NCI-H526 (cell line): ENCODE results near the gene FKBP1B.
A peak's percentile ranks its signal among the peaks of the same experiment; 100 is the strongest.
"Not testable (repeated sequence)": the region's sequence is repeated elsewhere in the genome, so short reads cannot be mapped to it uniquely, and the experiment has no call there.

Experiments
- DNase-seq, 2 experiments: peaks; one replicate each; lab custom pipeline; 2025; lab: John Stamatoyannopoulos, UW

Gene FKBP1B

GRCh38 chr2:24049485-24050021 is at the start of gene FKBP1B:
Gene FKBP1B (plus strand): TSS chr2:24049741. CDS start chr2:24049850, 109 bp downstream.
- peak; percentile 24 to 81 for DNase-seq

DNA sequence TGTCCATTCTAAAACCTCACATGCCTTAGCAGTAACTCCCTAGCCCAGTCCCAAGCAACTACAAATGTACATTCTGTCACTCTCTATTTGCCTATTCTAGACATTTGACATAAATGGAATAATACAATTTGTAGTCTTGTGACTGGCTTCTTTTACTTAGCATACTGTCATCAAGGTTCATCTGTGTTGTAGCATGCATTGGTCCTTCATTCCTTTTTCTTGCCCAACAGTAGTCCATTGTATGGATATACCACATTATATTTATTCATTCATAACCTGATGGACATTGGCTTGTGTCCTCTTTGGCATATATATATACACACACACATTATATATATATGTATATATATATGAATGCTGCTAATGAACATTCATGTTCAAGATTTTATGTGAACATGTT is 41.8 kb upstream of the FKBP1B start:
- no peak for DNase-seq

DNA sequence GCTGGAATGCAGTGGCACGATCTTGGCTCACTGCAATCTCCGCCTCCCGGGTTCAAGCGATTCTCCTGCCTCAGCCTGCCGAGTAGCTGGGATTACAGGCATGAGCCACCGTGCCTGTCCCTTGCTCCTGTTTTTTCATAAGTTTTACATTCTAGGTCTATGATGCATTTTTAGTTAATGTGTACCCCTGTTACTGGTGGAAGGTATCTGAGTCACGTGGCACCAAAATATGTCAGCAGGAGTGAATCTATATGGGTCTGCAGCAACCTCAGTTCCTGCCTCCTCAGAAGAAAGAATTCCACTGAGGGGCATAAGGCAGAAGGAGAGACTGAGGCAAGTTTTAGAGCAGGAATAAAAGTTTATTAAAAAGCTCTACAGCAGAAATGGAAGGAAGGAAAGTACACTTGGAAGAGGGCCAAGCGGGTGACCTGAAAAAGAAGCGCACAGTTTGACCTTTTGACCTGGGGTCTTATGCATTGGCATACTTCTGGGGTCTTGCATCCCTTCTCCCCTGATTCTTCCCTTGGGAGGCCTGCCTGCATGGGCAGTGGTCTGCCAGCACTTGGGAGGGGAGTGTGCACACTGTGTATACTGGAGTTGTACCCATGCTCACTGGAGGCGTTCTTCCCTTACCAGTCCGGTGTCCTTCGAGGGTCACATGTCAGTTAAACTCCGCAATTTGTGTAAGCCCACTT is 40.7 kb upstream of the FKBP1B start:
- no peak for DNase-seq

GRCh38 chr2:24009367-24009679 is 40.2 kb upstream of the FKBP1B start:
- no peak for DNase-seq

GRCh38 chr2:24009680-24010476 is 39.7 kb upstream of the FKBP1B start, which contains the start of gene MFSD2B:
Gene MFSD2B (plus strand): TSS chr2:24010085. CDS start chr2:24010097, 12 bp downstream.
- peak in 1 of 2 experiments; percentile 21 for DNase-seq

DNA sequence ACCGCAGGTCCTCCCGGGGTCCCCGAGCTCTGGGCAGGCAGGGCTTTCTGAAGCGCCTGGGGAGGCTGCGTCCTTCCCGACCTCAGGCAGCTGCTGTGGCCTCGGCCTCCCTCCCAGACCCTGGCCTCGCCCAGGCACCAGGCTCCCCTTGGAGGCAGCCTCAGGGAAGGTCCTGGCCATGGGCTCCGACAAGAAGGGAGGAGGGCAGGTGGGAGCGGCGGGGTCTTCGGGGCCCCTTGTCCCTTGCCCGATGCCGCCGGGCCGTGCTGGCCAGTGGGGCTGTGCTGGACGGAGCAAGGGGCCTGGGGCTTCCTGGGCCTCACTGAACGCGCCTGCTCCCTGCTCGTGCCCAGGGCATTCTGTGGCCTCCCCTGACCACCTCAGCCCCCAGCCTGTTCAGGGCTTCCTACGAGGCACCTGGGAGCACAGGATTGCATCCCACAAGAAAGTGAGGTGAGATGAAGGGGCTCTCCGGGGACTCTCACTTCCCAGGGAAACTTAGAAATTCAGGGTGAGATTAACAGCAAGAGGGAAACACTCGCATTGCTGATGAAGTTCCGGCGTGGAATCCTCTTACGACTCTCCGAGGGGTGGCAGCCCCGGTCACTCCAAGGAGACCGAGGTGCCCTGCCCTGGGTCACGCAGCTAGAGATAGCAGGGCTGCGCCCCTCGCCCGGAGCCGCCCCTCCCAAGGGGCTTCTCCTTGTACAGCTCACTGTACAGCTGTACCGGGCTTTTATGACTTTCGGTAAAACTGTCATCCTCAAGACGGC is 38.9 kb upstream of the FKBP1B start:
- no peak for DNase-seq

DNA sequence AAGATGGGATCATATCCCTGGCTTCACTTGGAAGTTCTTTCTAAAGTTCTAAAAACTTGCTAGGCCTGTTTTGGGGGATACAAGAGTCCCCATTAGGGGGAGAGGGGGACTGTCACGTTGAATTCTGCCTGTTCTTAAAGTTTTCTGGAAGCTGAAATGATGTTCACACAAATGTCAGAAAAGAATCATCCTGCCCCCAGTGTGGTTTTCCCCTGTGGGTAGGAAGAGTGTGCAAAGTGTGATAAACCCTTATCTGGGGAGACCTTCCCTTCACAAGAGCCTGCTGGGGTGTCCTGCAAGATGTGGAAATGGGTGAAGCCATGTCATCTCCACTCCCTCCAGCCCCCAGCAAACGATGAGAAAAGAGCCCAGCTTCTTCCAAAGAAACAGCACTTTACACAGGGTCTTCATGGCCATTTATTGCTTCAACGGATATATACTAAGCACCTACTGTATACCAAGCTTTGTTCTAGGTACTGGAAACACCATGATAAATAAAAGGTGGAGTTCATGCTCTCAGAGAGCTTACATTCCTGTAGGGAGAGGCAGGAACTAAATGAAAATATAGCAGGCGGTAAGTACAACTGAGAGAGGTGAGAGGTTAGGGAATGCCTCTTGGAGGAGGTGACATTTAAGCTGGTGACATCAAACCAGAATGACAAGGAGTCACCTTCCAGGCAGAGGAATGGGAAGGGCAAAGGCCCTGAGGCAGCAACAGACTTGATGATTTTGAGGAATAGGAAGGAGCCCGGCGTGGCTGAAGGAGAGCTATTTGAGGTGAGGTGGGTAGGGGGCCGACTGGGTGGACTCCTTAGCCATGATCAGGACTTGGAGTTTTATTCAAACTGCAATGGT is 38.1 kb upstream of the FKBP1B start:
- no peak for DNase-seq

- DNase-seq = no peak
Observed at GRCh38 chr2:24012521-24013188, 36.9 kb upstream of the FKBP1B start.

GRCh38 chr2:24014902-24015301 is 34.6 kb upstream of the FKBP1B start:
- not testable (repeated sequence) for DNase-seq

DNA sequence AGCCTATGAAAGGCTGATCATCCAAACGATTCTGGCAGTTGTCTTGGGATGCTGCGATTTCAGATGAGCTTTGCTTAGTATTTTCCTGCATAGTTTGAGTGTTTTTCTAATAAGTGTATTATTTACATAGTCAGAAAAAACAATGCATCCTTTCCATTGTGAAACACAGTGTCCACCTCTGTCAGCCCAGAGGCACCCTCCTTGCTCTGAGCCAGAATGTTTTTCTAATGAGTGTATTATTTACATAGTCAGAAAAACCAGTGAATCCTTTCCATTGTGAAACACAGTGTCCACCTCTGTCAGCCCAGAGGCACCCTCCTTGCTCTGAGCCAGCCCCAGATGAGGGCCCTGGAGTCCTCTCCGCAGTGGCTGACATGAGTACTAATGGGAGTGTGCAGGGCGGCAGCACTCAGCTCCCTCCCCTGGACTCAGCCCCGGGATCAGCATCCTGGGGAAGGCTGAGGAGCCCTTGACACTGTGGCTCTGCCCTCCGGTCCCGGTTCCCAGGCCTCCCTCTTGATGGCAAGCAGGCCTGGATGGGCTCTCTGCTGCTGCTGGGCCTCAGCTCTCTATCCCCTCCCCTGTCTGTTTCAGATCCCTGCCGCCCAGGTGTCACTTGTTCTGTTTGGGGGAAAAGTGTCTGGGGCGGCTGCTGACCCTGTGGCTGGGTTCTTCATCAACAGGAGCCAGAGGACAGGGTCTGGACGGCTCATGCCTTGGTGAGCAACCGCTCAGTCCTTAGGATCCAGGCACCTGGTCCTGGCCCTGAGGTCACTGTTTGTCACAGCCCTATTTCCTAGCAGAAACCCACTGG is 33.8 kb upstream of the FKBP1B start:
- DNase-seq = peak in 1 of 2 experiments; percentile 53

DNA sequence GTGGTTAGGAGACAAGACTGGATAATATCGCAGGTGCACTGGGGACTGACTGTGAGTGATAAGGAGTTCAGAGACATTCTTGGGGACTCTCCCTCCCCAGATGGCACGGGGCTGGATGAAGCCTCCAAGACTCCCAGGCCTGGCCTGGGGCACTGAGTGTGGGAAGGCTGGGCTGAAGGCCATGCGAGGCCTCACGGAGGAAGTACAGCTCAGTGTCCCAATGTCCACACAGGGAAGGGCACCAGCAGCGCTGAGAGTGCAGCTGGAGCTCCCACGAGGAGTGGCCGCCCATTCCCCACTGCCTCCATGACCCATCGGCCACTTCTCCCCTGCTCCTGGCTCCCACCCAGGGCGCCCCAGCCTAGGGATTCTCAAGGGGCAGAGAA is 33.2 kb upstream of the FKBP1B start:
- no peak for DNase-seq

GRCh38 chr2:24016853-24017703 is 32.5 kb upstream of the FKBP1B start:
- no peak for DNase-seq

DNA sequence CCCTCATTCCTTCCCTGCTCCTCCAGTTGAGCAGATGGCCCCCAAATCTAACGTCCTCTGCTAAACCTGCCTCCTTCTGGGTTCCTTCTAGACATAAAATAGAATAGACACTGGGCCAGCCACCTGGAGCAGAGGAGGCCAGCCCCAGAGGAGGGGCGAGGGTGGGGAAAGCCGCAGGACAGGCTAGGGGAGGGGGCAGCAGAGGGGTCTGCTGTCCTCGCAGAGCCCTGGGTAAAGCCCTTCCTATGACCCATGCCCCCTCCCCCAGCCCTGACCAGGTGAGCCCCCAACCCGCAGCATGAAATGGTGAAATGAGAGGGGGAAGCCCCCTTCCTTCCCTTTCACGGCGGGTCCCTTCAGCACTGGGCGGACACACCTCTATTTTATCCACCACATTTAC is 31.8 kb upstream of the FKBP1B start:
- no peak for DNase-seq

DNA sequence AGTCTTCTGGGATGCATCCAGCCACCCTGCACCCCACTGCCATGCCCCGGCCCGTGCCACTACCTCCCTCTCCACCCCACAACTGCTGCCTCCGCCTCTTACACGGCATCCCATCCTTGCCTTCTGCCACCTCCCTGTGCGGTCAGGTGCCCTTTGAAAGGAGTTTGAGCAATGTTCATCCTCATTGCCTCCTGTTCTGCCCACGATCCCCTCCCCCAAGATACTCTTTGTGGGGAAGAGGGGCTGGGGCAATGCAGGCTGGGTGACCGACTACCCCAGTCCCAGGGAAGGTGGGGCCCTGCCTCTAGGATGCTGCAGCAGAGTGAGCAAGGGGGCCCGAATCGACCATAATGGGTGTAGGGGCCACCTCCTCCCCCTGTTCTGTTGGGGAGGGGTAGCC is 31.3 kb upstream of the FKBP1B start:
- no peak for DNase-seq

GRCh38 chr2:24019729-24020128 is 29.8 kb upstream of the FKBP1B start:
- no peak for DNase-seq

GRCh38 chr2:24020244-24020643 is 29.3 kb upstream of the FKBP1B start:
- DNase-seq = no peak

DNA sequence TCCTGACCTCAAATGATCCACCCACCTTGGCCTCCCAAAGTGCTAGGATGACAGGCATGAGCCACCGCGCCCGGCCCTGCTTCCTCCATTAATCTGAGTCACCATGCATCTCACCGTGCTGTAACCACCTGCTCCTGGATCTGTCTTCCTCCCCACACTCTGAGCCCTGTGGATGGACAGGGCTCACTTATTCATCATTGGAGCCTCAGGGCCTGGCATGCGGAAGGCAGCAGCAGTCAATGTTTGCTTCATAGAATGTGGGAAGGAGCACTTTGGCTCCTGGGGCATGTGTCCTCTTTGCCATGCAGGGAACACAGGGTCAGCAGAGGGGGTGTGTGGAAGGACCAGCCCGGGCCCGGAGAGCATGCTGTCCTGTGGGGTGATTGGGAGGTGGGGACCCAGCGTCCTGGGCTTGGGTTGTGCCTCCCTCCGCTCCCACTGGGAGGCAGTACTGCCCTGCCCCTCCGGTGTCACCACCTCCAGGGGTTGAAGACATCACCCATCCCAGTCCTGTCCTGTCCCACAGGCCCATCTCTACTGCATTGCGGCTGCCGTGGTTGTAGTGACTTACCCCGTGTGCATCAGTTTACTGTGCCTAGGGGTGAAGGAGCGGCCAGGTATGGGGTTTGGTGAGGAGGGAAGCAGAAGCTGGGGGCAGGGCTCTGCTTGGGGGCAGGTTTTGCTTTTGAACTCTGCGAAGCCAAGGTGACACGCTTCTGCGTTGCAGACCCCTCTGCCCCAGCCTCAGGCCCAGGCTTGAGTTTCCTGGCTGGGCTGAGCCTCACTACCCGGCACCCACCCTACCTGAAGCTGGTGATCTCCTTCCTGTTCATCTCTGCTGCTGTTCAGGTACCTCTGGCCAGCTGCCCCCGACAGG is 28.2 kb upstream of the FKBP1B start:
- DNase-seq = peak in 1 of 2 experiments; percentile 42

- no peak for DNase-seq
Observed at GRCh38 chr2:24022324-24022974, 27.1 kb upstream of the FKBP1B start.
